ENCODE data around the gene DIPK1A. TPM values are rescaled to one million over a fixed set of nuclear protein-coding genes. Genes with fewer than 3 reads are reported as not detected.

DIPK1A gene
- total RNA-seq, 1 experiment from 2014 or later = 12.5 TPM

DNA sequence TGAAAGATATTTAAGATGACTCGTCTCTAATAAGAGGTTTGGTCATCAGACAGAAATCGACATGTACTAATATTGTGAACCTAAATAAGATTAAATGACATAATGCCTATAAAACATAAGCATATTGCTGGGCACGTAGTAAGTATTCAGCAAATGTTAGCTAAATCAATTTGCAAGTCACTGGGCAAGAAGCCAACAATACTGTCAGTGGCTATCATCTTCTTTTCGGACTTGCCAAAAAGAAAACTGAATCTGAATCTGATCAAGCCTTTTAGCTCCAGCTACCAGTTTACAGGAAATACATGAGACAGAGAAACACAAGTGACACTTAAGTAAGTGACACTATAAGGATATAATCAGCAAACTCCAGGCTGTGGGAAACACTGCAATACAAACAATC is 83.5 kb downstream of the DIPK1A start:
- DNase-seq (ENCODE audit: low read depth) = no peak

DNA sequence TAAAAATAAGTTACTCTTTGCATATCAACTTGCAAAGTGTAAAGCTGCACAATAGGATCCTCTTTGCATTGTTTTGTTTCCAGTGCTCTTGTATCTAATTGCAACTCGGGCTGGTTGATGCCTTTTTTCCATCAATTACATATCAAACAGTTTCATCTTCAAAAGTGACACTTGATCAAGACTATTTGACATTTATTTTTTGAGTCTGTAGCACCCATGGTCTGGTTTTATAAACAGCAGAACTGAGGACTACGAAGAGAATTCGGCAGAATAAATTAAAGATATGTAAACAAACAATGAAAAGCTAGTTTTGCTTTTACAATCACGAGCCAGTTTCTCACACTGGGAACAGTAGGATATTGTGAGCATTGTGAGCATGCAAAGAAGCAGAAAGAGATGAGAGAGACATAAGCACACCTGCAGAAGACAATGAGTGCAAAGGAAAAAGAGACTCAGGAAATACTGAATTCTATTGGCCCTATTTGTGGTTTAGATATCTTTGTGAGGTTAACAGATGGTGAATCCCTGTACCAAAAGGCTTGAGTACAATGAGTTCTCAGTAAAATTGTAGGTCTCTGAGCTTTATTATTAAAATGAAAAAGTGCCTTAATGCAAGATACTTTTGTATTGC is 84.1 kb downstream of the DIPK1A start:
- DNase-seq (ENCODE audit: low read depth) = no peak

DNA sequence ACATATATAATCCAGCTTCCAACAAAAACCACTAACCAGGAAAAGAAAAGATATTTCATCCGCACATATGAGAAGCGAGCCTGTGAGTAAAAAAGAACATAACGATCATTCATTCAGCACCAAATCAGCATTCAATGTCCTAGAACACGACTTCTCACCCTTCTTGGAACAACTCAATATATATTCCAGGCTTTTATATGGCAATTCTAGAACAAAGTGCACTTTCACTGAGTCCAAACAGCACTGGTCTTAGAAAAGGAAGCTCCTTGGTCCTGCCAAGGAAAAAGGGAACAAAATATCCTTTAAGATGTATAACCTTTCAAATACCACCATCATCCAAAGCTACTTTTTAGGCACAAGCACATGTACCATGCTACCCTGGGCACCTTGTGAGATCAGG is 84.9 kb downstream of the DIPK1A start:
- DNase-seq (ENCODE audit: low read depth) = no peak

DNA sequence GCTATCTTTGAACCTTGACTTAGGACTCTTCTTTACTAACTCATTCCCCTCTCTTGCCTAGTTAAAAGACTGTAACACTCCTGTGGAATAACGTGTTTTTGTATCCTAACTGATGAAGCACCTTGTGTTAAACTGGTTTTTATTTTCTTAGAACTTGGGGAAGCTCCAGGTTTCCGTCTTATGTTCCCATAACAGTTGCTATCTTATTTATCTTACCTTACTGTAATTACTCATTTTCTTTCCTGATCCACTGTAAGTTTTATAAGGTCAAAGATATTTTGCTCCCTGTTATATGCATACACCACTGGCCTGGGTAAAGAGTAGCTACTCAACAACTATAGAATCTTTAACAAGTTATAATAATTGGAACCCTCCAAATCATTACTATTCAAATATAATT is 86.3 kb downstream of the DIPK1A start:
- DNase-seq (ENCODE audit: low read depth) = no peak

DNA sequence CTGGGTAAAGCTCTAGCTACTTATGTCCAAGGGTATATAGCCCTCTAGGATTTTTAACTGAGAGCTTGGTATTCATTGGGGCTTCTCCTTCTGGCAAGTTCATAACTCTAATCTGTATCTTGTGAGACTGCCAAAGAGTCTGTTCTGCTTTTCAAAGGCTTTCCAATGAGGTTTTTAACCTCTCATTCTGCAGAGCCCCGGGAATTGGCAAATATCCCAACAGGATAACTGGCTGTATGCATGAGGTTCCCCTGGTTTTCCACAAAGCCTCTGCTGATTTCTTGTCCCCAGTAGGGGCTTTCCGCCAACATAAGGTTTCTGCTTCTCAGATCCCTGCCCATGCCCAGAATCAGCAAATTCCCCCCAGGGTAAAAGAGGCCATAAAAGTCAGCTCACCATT is 88.5 kb downstream of the DIPK1A start:
- no peak for DNase-seq (ENCODE audit: low read depth)

DNA sequence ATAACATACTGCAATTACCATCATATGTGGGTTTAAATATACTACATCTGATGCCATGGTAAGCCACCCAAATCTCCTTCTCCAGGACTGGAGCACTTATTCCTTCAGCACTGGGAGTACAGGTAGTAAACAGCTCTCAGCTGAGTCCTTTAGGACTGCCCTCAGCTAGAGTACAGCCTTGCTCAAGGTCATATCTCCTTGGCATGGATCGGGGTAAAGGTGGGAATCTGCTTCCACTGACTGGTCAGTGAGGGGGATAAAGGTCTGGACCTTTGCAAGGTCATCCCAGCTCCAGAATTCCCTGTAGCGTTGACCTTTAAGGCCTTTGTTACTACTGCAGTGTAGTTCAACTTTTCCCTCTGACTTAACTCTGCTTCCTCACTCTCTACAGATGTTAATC is 90.7 kb downstream of the DIPK1A start:
- DNase-seq (ENCODE audit: low read depth) = no peak

DNA sequence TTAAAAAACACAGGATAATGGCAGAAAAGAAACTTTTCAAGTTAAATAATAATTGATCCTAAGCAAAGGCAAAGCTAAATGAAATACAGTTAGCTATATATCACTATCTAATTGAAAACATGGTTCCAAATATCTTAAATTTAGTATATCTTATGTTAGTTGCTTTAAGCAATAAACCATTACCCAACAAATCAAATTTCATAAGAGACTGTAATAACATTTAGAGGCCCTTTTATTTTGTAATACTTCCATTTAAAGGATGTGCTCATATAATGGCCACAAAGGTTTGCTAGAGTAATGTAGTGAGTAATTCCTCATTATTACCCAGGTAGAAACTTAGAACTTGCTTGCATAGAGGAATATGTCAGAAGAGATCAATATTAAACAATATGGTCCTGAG is 97.1 kb downstream of the DIPK1A start:
- no peak for DNase-seq (ENCODE audit: low read depth)

DNA sequence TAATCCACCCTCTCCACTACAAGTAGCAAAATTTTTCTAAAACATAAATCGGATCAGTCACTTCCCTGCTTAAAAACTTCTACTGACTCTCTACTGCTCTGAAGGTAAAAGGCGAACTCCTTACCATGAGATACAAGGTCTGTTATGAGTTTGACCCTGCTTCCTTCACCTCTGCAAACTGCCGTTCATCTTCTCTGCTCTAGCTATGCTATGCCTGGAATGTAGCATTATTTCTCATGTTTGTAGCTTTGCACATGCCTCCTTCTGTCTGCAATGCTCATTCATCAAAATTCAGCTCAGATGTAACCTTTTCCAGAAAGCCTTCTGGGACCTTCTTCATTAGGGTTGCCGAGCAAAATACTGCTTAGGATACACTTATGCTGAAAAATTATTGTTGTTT is 98.7 kb downstream of the DIPK1A start:
- no peak for DNase-seq (ENCODE audit: low read depth)

DNA sequence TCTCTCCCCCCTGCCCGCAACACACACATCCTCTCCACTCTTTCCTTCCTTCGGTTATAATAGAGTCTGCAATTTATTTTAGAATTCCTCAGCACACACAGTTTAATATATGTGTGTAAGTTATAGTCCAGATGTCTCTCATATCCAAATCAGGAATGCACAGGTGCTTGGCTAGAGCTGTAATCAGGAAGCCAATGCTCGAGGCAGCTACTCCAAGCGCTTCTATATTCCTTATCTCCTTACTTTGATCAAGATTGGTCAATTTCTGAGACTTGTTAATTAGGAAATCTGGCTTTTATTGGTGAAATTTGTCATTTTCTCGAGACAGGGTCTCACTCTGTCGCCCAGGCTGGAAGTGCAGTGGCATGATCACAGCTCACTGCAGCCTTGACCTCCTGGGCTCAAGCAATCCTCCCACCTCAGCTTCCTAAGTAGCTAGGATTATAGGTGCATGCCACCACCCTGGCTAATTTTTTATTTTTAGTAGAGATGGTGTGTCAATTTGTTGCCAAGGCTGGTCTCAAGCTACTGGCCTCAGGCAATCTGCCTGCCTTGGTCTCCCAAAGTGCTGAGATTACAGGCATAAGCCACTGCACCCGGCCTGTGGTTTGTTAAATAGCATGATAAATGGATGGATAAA is 101.7 kb downstream of the DIPK1A start:
- DNase-seq (ENCODE audit: low read depth) = no peak

DNA sequence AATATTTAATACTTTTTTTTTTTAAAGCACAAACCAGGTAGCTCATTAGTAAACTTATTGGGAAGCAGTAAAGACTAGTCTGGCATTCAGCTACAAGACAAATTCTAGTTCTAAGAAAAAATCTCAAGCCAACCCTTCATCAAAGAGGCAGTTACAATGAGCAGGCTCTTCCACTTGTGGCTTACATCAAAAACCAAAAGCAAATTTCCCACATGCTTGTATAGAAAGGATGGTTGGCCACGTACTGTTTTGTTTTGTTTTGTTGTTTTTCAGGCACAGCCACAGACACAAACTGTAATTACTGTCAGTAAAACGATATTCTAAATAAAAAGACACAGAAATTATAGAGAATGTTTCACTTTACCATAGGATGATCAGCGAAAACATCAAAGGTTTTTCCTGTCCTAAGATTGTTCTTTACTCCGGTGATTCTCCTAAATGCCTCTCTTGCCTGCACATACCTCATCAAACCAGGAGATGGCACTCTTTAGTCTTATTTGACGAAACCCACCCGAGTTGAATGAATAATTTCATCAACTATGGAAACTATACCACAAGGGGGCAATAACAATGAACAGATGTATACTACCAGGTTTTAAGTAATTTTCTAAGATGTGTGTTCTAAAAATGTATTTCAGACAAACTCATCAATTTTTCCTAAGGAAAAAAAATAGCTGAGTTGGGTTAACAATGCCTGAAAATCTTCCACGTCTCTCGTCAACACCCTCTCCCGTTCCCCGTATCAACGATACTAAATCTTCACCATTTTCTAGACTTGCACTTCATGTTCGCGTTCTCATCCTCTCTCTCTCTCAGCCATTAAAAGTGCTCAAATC is 102.5 kb downstream of the DIPK1A start:
- peak; percentile 75 for DNase-seq (ENCODE audit: low read depth)

DNA sequence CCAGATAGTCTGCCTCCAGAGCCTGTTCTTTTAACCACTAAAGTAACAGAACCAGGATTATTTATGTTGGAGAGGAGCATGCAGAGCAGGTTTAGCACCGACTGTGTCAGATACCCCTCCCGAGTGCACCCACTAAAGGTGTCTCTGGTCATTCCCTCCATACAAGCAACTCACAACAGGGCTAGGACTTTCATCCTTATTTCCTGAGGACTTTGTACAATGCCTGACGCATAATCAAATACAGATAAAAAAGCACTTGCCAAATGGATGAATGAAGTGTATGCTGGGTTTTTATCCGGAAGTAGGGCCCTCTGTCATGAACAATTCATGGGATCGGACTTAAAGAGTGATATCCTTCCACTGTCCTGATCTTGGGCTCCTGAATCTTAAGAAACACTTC is 103.4 kb downstream of the DIPK1A start:
- no peak for DNase-seq (ENCODE audit: low read depth)

DNA sequence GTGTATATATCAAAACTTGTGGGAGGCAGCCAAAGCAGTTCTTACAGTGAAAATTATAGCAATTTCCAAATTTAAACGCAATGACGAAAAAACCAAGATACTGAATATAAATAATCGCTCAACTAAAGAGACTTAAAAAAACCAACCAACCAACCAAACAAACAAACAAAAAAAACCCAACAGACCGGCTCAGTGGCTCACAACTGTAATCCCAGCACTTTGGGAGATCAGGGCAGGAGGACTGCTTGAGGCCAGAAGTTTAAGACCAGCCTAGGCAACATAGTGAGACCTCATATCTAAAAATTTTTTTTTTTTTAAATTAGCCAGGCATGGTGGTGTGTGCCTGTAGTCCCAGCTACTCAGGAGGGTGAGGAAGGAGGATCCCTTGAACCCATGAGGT is 106.0 kb downstream of the DIPK1A start:
- DNase-seq (ENCODE audit: low read depth) = no peak

DNA sequence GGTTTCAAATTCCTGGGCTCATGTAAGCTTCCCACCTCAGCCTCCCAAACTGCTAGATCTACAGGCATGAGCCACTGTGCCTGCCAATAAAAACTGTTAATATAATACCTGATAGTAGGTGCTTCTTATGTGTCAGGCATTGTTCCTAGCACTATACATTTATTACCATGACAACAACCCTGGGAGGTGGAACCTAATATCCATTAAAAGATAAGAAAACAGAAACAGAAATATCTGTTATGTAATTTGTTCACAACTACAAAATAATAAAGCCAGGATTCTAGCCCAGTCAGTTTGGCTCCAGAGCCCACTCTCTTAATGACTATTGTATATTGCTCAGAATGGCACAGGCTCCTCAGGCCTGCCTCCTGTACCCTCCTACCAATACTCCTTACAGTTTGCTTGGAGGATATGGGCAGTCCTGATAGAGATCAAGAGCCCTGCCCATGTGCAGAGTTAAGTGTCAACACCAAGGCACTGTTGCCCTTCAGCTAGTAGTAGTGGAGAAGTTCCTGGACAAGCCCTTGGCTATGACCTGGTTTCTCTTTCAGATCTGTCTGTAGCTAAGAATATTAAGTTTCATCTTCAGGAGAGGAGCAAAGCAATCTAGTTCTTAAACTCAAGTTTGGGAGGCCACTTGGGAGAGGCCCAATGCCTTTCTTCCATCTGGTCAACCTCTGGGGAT is 107.0 kb downstream of the DIPK1A start:
- DNase-seq (ENCODE audit: low read depth) = no peak

DNA sequence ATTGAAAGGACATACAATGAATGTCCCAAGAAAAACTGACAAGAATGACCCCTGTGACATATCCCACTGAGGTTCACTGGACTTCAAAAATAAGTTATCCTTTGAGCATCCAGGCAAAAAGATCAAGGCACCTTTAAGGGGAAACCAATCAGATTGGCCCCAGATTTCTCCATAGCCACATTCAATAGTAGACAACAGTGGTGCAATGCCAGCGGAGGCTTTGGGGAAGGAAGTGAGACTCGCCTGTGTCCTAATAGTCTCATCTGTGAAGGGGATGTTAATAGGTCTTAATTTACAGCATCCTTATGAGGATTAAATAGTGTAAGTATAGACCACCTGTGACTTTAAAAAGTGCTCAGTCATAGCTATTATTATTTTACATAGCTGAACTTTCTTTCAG is 108.0 kb downstream of the DIPK1A start:
- DNase-seq (ENCODE audit: low read depth) = no peak

DNA sequence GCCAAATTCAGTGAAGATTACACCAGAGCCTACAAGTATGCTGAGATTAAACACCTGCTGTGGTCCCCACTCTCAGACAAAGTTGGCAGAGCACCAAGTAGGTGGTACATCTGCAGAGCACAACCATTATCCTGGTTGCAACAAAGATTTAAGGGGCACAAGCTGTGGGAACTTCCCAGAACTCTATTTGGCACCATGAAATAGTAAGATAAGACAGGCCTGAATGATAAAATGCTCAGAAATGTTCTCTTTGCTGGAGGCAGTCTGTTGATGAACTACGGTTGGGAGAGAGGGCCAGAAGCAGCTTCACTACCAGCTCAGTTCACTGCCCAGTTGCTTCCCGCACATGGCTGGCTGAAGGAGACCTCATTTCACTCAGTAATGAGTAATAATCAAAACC is 109.5 kb downstream of the DIPK1A start:
- DNase-seq (ENCODE audit: low read depth) = no peak

DNA sequence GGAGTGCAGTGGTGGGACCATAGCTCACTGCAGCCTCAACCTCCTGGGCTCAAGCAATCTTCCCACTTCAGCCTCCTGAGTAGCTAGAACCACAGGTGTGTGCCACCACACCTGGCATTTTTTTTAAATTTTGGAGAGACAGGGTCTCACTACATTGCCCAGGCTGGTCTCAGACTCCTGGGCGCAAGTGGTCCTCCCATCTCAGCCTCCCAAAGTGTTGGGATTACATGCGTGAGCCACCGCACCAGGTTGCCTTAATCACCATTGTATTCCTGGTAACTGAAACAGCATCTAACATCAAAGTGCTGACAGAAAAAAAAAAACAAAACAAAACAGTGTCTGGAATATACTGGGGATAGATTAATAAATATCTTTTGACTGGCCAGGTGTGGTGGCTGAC is 111.2 kb downstream of the DIPK1A start:
- DNase-seq (ENCODE audit: low read depth) = no peak

DNA sequence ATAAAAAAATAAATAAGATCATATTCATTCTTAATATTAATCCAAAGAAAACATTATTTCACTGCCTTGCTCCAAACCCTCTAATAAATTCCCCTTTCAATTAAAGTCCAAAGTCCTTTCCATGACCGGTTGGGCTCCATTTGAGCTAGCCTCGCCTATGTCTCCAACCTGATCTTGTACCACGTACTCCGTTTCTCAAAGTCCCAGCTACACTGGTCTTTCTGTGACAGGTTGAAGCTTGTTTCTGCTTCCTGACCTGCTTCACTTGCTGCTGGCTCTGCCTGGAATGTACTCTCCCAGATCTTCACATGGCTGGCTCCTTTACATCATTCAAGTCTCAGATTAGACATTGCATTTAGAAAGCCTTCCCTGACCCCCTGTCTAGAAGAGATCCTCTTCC is 113.1 kb downstream of the DIPK1A start:
- DNase-seq (ENCODE audit: low read depth) = no peak

DNA sequence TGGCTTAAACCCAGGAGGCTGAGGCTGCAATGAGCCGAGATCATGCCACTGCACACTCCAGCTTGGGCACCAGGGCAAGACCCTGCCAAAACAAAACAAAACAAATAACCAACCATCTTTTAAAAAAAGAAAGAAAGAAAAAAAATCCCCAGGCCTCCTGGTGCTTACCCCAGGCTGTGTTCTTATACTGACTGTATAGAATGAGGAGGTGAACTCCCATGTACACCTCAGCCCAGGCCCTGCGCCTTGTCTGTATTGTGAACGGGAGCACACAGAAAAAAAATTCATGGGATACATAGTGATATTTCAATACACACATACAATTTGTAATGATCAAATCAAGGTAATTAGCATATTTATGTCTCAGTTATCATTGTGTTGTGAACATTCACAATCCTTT is 115.4 kb downstream of the DIPK1A start:
- no peak for DNase-seq (ENCODE audit: low read depth)

DNA sequence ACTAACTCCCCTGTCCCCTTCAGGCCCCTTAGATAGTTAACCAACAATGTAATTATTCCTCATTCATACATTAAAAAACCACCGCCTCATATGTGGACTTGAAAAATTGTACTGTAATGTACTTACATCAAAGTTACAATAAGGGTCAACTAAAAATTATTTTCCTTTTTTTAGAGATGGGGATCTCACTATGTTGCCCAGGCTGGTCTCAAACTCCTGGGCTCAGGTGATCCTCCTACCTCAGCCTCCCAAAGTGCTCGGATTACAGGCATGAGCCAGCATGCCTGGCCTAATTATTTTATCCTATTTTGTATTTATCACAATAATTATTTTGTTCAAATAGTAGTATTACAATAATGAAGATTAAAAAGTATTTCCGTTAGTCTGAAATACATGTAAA is 116.8 kb downstream of the DIPK1A start:
- DNase-seq (ENCODE audit: low read depth) = no peak

DNA sequence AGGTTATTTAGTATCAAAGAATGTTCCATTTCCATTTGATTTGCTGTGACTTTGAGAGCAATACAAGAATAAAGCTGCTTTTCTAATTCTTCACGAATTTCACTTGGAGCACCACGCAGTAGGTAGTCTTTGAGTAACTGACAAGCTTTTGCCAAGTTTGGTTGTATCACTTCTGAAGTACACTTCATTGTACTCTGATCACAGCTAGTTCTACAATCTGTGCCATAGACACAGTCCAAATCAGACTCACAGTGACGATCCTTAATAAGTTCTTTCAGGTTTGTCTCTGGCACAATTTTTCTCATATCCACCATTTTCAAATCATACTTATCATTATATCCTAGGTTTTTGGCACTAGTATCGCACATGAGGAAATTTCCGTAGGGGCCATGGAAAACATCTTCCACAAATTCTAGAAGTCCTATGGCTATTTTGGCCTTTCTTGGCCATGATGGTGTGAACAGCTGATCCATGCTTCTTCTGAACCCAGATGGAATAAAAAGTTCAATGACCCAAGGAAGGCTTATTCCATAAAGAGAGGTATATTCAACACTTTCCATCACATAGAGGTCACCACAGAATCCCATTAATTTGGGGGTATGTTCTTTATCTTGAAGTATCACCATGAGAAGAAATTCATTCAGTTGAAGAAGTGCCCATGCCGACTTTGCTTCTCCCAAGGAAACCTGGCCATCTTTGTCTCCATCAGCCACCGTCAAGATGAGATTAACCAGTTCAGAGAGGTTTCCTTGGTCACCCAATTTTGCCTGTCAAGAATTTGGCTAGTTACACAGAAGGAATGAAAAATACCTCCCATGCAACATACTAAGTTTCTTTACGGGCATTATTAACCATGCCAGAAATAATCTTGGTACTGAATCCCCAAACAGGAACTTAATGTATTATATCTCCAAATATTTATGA is 117.6 kb downstream of the DIPK1A start:
- no peak for DNase-seq (ENCODE audit: low read depth)

DNA sequence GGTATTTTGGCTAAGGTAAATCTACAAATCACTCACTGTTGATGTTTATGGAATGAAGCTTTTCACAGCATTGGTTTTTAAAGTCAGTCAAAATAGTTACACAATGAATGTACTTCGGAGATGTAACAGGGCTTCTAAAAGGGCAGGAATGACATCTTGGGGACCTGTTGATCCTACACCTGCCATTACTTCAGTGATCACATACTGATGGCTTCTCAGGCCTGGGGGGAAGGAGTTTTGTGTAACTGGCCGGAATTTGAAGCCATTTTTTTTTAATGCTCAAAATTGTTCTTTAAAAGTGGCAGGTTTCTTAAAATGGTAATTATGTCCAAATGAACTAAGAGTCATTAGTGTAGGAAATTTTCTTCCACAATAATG is 118.2 kb downstream of the DIPK1A start:
- DNase-seq (ENCODE audit: low read depth) = no peak

Data from Daoy (cell line).